Caki2 (cell line): Measurements from ENCODE around the gene PTX4. TPM values are rescaled to one million over a fixed set of nuclear protein-coding genes. Genes with fewer than 3 reads are reported as not detected.

Source experiments
- DNase-seq: peaks from one replicate; pipeline ENCODE4 v3.0.0-alpha.2; 2015; ENCODE audit warnings: low read depth
- in situ Hi-C: cut with HindIII; loops from 2 replicates; pipeline ENCODE4 v1.10.0; 2016; ENCODE audit warnings: low sequenced_read_pairs, low pct_unique_long_range_greater_than_20kb, mixed read lengths
- total RNA-seq: library from RNA; depleted of rRNA; stranded (reverse); fragments of >200 nt; shearing (Covaris generic); gene quantifications from 2 replicates; pipeline ENCODE4 v1.2.3, GENCODE V29; 2014; ENCODE audit warnings: low replicate concordance; rRNA removed

Gene PTX4
- not detected in 2 replicates for total RNA-seq

GRCh38 chr16:1488619-1489018 is at the start of gene PTX4:
PTX4 (minus strand) TSS chr16:1488944; CDS start chr16:1488909, 35 bp downstream.
- DNase-seq: no peak
- in situ Hi-C loops: no loop called here

GRCh38 chr16:1537763-1538289 is 49.1 kb upstream of the PTX4 start:
- no peak for DNase-seq
- in situ Hi-C loops: no loop called here

- no peak for DNase-seq
- in situ Hi-C loops: no loop called here
Observed at GRCh38 chr16:1537138-1537577, 48.4 kb upstream of the PTX4 start.

GRCh38 chr16:1536601-1537000 is 47.9 kb upstream of the PTX4 start:
- DNase-seq: no peak

GRCh38 chr16:1535391-1536291 is 46.9 kb upstream of the PTX4 start:
- in situ Hi-C loops: no loop called here
- no peak for DNase-seq

More at GRCh38 chr16:1536601-1537000, 47.9 kb upstream of the PTX4 start:
- in situ Hi-C loops: no loop called here

GRCh38 chr16:1534021-1535020 is 45.6 kb upstream of the PTX4 start:
- in situ Hi-C loops: no loop called here
- DNase-seq: no peak

GRCh38 chr16:1533443-1533951 is 44.8 kb upstream of the PTX4 start, which contains the start of gene TMEM204:
TMEM204 (plus strand) TSS chr16:1533666; CDS start chr16:1534276, 610 bp downstream.
- no peak for DNase-seq
- in situ Hi-C loops: no loop called here

- no peak for DNase-seq
- in situ Hi-C loops: no loop called here
Observed at GRCh38 chr16:1532771-1533170, 44.0 kb upstream of the PTX4 start.

GRCh38 chr16:1532081-1532760 is 43.5 kb upstream of the PTX4 start:
- in situ Hi-C loops: no loop called here
- no peak for DNase-seq

- no peak for DNase-seq
- in situ Hi-C loops: no loop called here
Observed at GRCh38 chr16:1531638-1531910, 42.8 kb upstream of the PTX4 start.

- in situ Hi-C loops: no loop called here
- no peak for DNase-seq
Observed at GRCh38 chr16:1530883-1531637, 42.3 kb upstream of the PTX4 start.

GRCh38 chr16:1530349-1530882 is 41.7 kb upstream of the PTX4 start:
- no peak for DNase-seq
- in situ Hi-C loops: no loop called here

- DNase-seq: no peak
- in situ Hi-C loops: no loop called here
Observed at GRCh38 chr16:1528921-1529537, 40.3 kb upstream of the PTX4 start.

GRCh38 chr16:1527836-1528811 is 39.4 kb upstream of the PTX4 start:
- in situ Hi-C loops: no loop called here
- no peak for DNase-seq
